HCT116 (cell line): ENCODE measurements around the gene CCDC66.

Source experiments
- CBX3 ChIP-seq: IDR thresholded peaks from 2 replicates; pipeline ENCODE4 v1.6.1; 2012; ENCODE audit warnings: low read depth
- EZH2 ChIP-seq: fragments of 200-600 bp; sonication (generic); IDR thresholded peaks from 2 replicates; pipeline ENCODE4 v1.6.1; 2017; ENCODE audit warnings: antibody characterized with exemption, mixed run types
- EZH2phosphoT487 ChIP-seq: fragments of 200-600 bp; IDR thresholded peaks from 2 replicates; pipeline ENCODE4 v1.6.1; 2018; ENCODE audit warnings: antibody characterized with exemption, borderline replicate concordance
- POLR2A ChIP-seq: IDR thresholded peaks from 2 replicates; pipeline ENCODE4 v1.7.0; 2011; ENCODE audit warnings: borderline replicate concordance; ENCODE audit not compliant: insufficient read depth, insufficient read length; ENCODE audit errors: extremely low read depth
- POLR2AphosphoS5 ChIP-seq: IDR thresholded peaks from 2 replicates; pipeline ENCODE4 v1.6.1; 2011; ENCODE audit warnings: mild to moderate bottlenecking, low read depth, low read length, moderate library complexity
- RAD21 ChIP-seq: IDR thresholded peaks from 2 replicates; pipeline ENCODE4 v1.6.1; 2012; ENCODE audit warnings: low read depth, mild to moderate bottlenecking
- SIN3A ChIP-seq: IDR thresholded peaks from 2 replicates; pipeline ENCODE4 v1.6.1; 2012; ENCODE audit warnings: low read depth
- SRF ChIP-seq: IDR thresholded peaks from 2 replicates; pipeline ENCODE4 v1.6.1; 2012; ENCODE audit warnings: low read depth
- YY1 ChIP-seq: IDR thresholded peaks from 2 replicates; pipeline ENCODE4 v1.6.1; 2011; ENCODE audit warnings: low read length, low read depth, moderate library complexity, mild to moderate bottlenecking; ENCODE audit not compliant: insufficient replicate concordance; ENCODE audit errors: extremely low read depth
- ZFX ChIP-seq: fragments of 450-650 bp; IDR thresholded peaks from 2 replicates; pipeline ENCODE4 v1.6.1; 2017
- TF ChIP-seq, protein P1 (sequence below), 3 experiments: fragments of 200-600 bp in 1 of 3; sonication (generic) in 1 of 3; IDR thresholded peaks in 2 of 3; conservative IDR thresholded peaks in 1 of 3; 2 replicates each; pipeline ENCODE4 v1.5.1; 2012 to 2017; ENCODE audit warnings: low read depth in 2 of 3, low read length in 2 of 3, antibody characterized with exemption in 1 of 3, borderline replicate concordance in 1 of 3, control low read depth in 1 of 3, mild to moderate bottlenecking in 1 of 3, mixed read lengths in 1 of 3, mixed run types in 1 of 3, moderate library complexity in 1 of 3; ENCODE audit not compliant: insufficient read depth in 1 of 3
- TF ChIP-seq, protein P2 (sequence below): IDR thresholded peaks from 2 replicates; pipeline ENCODE4 v1.6.1; 2012
- TF ChIP-seq, protein P3 (sequence below): IDR thresholded peaks from 2 replicates; pipeline ENCODE4 v1.6.1; 2011; ENCODE audit warnings: mild to moderate bottlenecking, low read length, moderate library complexity; ENCODE audit not compliant: insufficient replicate concordance; ENCODE audit errors: extremely low read depth

DNA sequence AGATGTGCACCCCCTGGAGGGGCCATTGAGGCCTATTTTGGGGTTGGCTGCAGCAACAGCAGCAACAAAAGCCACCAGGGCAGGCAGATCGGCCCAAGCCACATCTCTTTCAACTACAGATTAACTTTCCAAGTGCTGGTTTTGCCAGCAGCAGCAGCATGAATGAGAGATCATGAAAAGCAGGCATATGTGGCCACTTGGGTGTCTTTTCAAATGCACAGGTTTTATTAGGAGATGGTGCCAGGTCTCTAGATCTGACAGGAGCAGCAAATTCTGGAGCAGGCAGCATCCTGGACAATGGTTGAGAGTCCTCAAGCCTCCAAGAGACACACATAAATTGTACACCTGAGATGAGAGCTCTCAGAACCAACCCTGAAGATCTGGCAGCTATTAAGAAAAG is 31.7 kb upstream of the CCDC66 start:
- TF ChIP-seq, protein P1, sequence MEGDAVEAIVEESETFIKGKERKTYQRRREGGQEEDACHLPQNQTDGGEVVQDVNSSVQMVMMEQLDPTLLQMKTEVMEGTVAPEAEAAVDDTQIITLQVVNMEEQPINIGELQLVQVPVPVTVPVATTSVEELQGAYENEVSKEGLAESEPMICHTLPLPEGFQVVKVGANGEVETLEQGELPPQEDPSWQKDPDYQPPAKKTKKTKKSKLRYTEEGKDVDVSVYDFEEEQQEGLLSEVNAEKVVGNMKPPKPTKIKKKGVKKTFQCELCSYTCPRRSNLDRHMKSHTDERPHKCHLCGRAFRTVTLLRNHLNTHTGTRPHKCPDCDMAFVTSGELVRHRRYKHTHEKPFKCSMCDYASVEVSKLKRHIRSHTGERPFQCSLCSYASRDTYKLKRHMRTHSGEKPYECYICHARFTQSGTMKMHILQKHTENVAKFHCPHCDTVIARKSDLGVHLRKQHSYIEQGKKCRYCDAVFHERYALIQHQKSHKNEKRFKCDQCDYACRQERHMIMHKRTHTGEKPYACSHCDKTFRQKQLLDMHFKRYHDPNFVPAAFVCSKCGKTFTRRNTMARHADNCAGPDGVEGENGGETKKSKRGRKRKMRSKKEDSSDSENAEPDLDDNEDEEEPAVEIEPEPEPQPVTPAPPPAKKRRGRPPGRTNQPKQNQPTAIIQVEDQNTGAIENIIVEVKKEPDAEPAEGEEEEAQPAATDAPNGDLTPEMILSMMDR (IDR thresholded peaks at IDR 0.05 in 2 of 3, conservative IDR thresholded peaks at IDR 0.05 in 1 of 3; ENCODE audit: borderline replicate concordance in 1 of 3, insufficient read depth in 1 of 3, low read depth in 2 of 3, low read length in 2 of 3), result no peak
- TF ChIP-seq SRF, result no peak
- TF ChIP-seq POLR2AphosphoS5, result no peak
- no peak for TF ChIP-seq POLR2A
- TF ChIP-seq EZH2phosphoT487, result no peak
- TF ChIP-seq ZFX, result no peak
- no peak for TF ChIP-seq EZH2
- no peak for TF ChIP-seq SIN3A
- TF ChIP-seq, protein P2, sequence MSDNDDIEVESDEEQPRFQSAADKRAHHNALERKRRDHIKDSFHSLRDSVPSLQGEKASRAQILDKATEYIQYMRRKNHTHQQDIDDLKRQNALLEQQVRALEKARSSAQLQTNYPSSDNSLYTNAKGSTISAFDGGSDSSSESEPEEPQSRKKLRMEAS, result no peak
- no peak for TF ChIP-seq RAD21
- TF ChIP-seq CBX3, result no peak
- TF ChIP-seq, protein P3, sequence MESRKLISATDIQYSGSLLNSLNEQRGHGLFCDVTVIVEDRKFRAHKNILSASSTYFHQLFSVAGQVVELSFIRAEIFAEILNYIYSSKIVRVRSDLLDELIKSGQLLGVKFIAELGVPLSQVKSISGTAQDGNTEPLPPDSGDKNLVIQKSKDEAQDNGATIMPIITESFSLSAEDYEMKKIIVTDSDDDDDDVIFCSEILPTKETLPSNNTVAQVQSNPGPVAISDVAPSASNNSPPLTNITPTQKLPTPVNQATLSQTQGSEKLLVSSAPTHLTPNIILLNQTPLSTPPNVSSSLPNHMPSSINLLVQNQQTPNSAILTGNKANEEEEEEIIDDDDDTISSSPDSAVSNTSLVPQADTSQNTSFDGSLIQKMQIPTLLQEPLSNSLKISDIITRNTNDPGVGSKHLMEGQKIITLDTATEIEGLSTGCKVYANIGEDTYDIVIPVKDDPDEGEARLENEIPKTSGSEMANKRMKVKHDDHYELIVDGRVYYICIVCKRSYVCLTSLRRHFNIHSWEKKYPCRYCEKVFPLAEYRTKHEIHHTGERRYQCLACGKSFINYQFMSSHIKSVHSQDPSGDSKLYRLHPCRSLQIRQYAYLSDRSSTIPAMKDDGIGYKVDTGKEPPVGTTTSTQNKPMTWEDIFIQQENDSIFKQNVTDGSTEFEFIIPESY, result no peak
- no peak for TF ChIP-seq YY1
